Lung (tissue), 12 donors: ENCODE results near the gene ACSF3. TPM values are rescaled to one million over a fixed set of nuclear protein-coding genes. Genes with fewer than 3 reads are reported as not detected.

Experiments used
- ATAC-seq: fragments of 200-7000 bp; cut with Tn5 transposase; one replicate; pipeline ENCODE4 v1.9.1; 2020; ENCODE audit warnings: moderate number of reproducible peaks; ENCODE audit not compliant: insufficient read depth, low FRiP score
- DNase-seq, 3 donors: peaks; one replicate each; pipeline ENCODE4 v3.0.0-alpha.2; 2013 to 2017
- H3K27ac ChIP-seq, 2 donors: one replicate each; pipeline ENCODE4 v1.5.1; 2013; ENCODE audit warnings: mild to moderate bottlenecking in 2 of 2, moderate library complexity in 2 of 2, control low read depth in 1 of 2, inconsistent platforms in 1 of 2, low read depth in 1 of 2, low read length in 1 of 2
- H3K27me3 ChIP-seq, 3 donors: one replicate each; pipeline ENCODE4 v1.5.1; 2013; ENCODE audit warnings: low read length in 2 of 3; ENCODE audit not compliant: control insufficient read depth in 3 of 3, insufficient read depth in 3 of 3
- H3K36me3 ChIP-seq, 4 donors: one replicate each; pipeline ENCODE4 v1.5.1; 2013; ENCODE audit warnings: low read length in 4 of 4, mild to moderate bottlenecking in 1 of 4, moderate library complexity in 1 of 4; ENCODE audit not compliant: control insufficient read depth in 4 of 4, insufficient read depth in 4 of 4
- H3K4me1 ChIP-seq, 5 donors: one replicate each; pipeline ENCODE4 v1.5.1; 2013; ENCODE audit warnings: low read length in 5 of 5, mild to moderate bottlenecking in 2 of 5, moderate library complexity in 1 of 5; ENCODE audit not compliant: control insufficient read depth in 5 of 5, insufficient read depth in 5 of 5
- H3K4me3 ChIP-seq: one replicate; pipeline ENCODE4 v1.5.1; 2013; ENCODE audit warnings: mild to moderate bottlenecking, control low read depth, moderate library complexity
- H3K9ac ChIP-seq, 2 donors: one replicate each; pipeline ENCODE4 v1.5.1; 2013; ENCODE audit warnings: low read length in 2 of 2, control low read depth in 1 of 2; ENCODE audit not compliant: insufficient read depth in 1 of 2
- H3K9me3 ChIP-seq, 4 donors: one replicate each; pipeline ENCODE4 v1.5.1; 2013; ENCODE audit warnings: low read length in 3 of 4, mild to moderate bottlenecking in 1 of 4, moderate library complexity in 1 of 4; ENCODE audit not compliant: control insufficient read depth in 4 of 4, insufficient read depth in 3 of 4
- WGBS, 2 donors: extraction: QIAGEN DNeasy Blood & Tissue Kit; methylation state at CpG; one replicate each; pipeline ENCODE4 v1.1.7; 2013; 5-methylcytosine and 5-hydroxymethylcytosine counted together
- polyA plus RNA-seq, 2 donors: library from polyadenylated mRNA; stranded (reverse); fragments of 200-250 nt; gene quantifications; one replicate each; pipeline ENCODE4 v1.2.1, GENCODE V29; 2013
- total RNA-seq, 2 donors: library from RNA; depleted of rRNA in 1 of 2; stranded (reverse); fragments of >200 nt in 1 of 2; gene quantifications; one replicate each; pipeline ENCODE4 v1.2.1, GENCODE V29; 2014 to 2021
- TF ChIP-seq, protein P1 (sequence below): IDR thresholded peaks from 2 replicates; pipeline ENCODE4 v1.5.1; 2012; ENCODE audit warnings: mild to moderate bottlenecking; ENCODE audit errors: control extremely low read depth, extremely low read depth
- donor health status: control.
- donor health status: control.
- donor health status: Bipolar disorder and iron deficiency.
- donor health status: healthy.
- donor health status: DM: yes; HTN: yes; CAD: no.

Gene ACSF3
- total and polyA plus RNA-seq, 4 donors, result 17.4 to 33.6 (median 31.2) TPM

DNA sequence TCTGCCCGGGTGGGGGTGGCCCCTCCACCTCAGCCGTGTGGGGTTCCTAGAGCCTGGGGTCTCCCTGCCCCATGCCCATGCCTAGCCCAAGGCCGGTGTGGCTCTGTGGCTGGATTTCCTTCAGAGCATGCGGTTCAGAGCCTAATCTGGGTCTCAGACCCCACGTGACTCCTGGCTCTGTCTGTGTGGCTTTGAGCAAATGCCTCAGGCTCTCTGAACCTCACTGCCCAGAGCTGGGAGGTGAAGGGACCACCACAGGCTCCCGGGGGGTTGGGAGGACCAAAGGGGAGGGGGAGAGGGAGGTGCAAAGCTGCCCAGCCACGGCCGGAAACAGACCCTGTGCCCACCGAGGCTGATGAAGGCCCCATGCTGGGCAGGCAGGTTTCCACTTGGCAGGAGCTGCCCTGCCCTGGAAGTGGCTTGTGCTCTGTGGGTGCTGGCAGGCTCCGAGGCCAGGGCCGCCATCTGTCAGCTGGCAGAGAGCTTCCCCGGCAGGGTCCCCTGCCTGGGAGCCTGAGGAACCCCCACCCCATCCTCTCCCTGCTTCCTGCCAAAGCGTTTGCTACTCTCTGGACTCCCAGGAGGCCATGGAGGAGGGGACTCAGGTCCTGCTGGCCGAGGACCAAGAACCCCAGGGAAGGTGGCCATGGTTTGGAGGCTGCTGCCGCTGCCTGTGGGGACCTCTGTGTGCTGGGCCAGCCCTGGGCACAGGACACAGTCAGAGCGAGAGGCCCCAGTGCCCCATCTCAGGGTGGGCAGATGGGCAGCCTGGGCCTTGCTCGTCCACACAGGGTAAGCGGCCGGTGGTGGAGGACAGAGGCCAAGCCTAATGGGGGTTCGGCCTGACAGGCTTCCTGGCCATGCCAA, 81.9 kb downstream of the ACSF3 start:
- H3K4me1 ChIP-seq, result peaks cover 0 to 48% (median 9%) of the 10 kb centered on the region in 5 donors
- peaks cover 0 to 3% (median 0%) of the 10 kb centered on the region in 3 donors for H3K27me3 ChIP-seq
- no peak overlapping the region for H3K4me3 ChIP-seq
- TF ChIP-seq, protein P1, sequence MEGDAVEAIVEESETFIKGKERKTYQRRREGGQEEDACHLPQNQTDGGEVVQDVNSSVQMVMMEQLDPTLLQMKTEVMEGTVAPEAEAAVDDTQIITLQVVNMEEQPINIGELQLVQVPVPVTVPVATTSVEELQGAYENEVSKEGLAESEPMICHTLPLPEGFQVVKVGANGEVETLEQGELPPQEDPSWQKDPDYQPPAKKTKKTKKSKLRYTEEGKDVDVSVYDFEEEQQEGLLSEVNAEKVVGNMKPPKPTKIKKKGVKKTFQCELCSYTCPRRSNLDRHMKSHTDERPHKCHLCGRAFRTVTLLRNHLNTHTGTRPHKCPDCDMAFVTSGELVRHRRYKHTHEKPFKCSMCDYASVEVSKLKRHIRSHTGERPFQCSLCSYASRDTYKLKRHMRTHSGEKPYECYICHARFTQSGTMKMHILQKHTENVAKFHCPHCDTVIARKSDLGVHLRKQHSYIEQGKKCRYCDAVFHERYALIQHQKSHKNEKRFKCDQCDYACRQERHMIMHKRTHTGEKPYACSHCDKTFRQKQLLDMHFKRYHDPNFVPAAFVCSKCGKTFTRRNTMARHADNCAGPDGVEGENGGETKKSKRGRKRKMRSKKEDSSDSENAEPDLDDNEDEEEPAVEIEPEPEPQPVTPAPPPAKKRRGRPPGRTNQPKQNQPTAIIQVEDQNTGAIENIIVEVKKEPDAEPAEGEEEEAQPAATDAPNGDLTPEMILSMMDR, result no peak
- no peak overlapping the region for H3K9ac ChIP-seq
- 56 to 65% methylated on average over 20 of the region's 20 CpGs for WGBS, 2 donors
- H3K9me3 ChIP-seq, result no peaks in the 10 kb centered on the region
- ATAC-seq, result no peak
- no peak for DNase-seq
- no peaks in the 10 kb centered on the region for H3K36me3 ChIP-seq
- no peak overlapping the region for H3K27ac ChIP-seq

DNA sequence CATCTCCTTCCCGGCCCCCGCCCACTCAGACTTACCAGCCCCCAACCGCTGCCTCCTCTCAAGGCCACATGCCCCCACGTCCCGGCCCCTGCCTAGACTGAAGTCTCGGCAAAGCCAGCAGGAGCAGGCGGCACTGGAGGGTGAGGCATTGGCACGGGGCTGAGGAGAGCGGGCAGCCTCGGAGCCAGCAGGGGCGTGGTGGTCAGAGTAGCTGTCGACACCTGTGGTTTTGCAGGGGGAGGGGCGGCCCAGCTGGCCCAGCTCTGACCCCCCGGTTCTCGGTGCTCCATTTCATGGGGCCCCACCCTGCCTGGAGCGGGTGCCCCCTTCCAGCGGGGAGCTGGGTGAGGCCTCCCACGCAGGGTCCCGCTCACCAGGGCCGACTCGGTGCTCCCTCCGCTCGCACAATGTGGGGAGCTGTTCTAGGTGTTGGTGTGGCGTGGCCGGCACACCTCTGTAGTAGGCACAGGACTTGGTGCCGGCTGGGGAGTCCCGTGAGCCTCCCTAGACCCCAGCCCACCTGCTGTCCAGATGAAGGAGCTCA, 82.6 kb downstream of the ACSF3 start:
- DNase-seq (no peak), ATAC-seq (no peak)
- TF ChIP-seq, protein P1, result no peak
- no peak overlapping the region for H3K4me3 ChIP-seq
- no peaks in the 10 kb centered on the region for H3K9me3 ChIP-seq
- peaks cover 0 to 43% (median 4%) of the 10 kb centered on the region in 5 donors for H3K4me1 ChIP-seq
- H3K27me3 ChIP-seq, result no peaks in the 10 kb centered on the region
- H3K9ac ChIP-seq, result no peak overlapping the region
- 84 to 90% methylated on average over 27 of the region's 27 CpGs for WGBS, 2 donors
- no peak overlapping the region for H3K27ac ChIP-seq
- no peaks in the 10 kb centered on the region for H3K36me3 ChIP-seq

DNA sequence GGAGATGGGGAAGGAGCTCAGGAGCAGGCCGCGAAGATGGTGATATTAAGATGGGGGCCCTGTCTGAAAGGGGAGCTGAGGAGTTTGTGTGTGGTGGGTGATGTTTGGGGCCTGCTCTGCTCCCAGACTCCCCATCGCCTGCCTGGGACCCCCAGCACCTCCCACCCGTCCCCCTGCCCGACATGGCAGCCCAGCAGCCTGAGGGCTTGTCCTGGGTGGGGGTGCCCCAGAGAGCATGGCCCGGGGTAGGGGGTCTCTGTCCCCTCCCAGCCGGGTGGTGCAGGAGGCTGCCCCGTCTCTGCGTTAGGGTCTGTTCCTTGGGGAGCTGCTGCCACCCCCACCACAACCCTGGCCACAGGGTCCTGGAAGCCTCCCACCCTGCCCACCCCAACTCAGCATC, 83.1 kb downstream of the ACSF3 start:
- no peak overlapping the region for H3K27ac ChIP-seq
- WGBS, 2 donors, result 90 to 96% methylated on average over 9 of the region's 9 CpGs
- no peak overlapping the region for H3K9ac ChIP-seq
- H3K4me1 ChIP-seq, result peaks cover 0 to 42% (median 4%) of the 10 kb centered on the region in 5 donors
- no peaks in the 10 kb centered on the region for H3K27me3 ChIP-seq
- no peaks in the 10 kb centered on the region for H3K9me3 ChIP-seq
- no peak for DNase-seq
- H3K36me3 ChIP-seq, result no peaks in the 10 kb centered on the region
- no peak overlapping the region for H3K4me3 ChIP-seq
- ATAC-seq, result no peak
- TF ChIP-seq, protein P1, result no peak
